Nephron (organoid): ENCODE results near the gene SIM2.
"Not testable (repeated sequence)": the region's sequence is repeated elsewhere in the genome, so short reads cannot be mapped to it uniquely, and the experiment has no call there.

Experiments used
- H3K27ac Mint-ChIP-seq, 3 experiments: 2 replicates each; pipeline ENCODE4 v1.8.0; 2020; ENCODE audit warnings: mixed read lengths in 3 of 3, mild to moderate bottlenecking in 2 of 3, moderate library complexity in 1 of 3
- H3K27me3 Mint-ChIP-seq: 2 replicates; pipeline ENCODE4 v1.8.0; 2021; ENCODE audit warnings: low read depth, mild to moderate bottlenecking, moderate library complexity, mixed read lengths
- H3K36me3 Mint-ChIP-seq: 2 replicates; pipeline ENCODE4 v1.8.0; 2020; ENCODE audit warnings: low read depth, mixed read lengths
- H3K4me1 Mint-ChIP-seq: 2 replicates; pipeline ENCODE4 v1.8.0; 2020; ENCODE audit warnings: mixed read lengths
- H3K4me3 Mint-ChIP-seq, 3 experiments: 2 replicates each; pipeline ENCODE4 v1.8.0; 2020; ENCODE audit warnings: mild to moderate bottlenecking in 3 of 3, mixed read lengths in 3 of 3, moderate library complexity in 2 of 3
- H3K9me3 Mint-ChIP-seq: 2 replicates; pipeline ENCODE4 v1.8.0; 2020; ENCODE audit warnings: mixed read lengths
- CTCF ChIP-seq, 3 experiments: fragments of 200-600 bp; sonication (generic); IDR thresholded peaks; one replicate each; pipeline ENCODE4 v1.5.0; 2021; ENCODE audit warnings: antibody characterized with exemption in 3 of 3; ENCODE audit not compliant: unreplicated experiment in 3 of 3

SIM2 gene

GRCh38 chr21:36668713-36669112 is 30.2 kb upstream of the SIM2 start:
- Mint-ChIP-seq H3K27me3 (peaks cover 71% of the 10 kb centered on the region), H3K4me1 (peaks cover 2% of the 10 kb centered on the region), H3K36me3 (no peaks in the 10 kb centered on the region), H3K9me3 (no peaks in the 10 kb centered on the region), H3K4me3 (no peak overlapping the region), H3K27ac (no peak overlapping the region)
- TF ChIP-seq CTCF (IDR thresholded peaks at IDR 0.05; ENCODE audit: unreplicated experiment in 3 of 3) = no peak

DNA sequence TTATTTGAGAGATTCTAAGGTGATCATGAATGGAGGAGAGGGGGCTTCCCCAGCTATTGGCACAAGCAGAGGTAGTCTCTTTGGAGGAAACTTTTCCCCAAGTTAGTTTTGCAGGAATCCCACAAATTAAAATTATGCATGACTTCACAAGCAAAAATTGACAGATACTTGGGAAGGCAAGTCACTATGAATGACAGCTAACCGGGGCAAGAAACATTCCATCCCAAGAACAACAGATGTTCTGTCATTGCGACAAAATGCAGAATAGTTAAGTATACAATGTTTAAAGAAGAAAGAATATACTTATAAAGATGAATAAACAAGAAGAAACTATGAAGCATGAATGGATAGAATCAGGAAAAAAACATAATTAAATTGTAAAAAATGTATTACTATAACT is 27.1 kb upstream of the SIM2 start:
- no peak for TF ChIP-seq CTCF (IDR thresholded peaks at IDR 0.05; ENCODE audit: unreplicated experiment in 3 of 3)
- Mint-ChIP-seq H3K4me3 (no peak overlapping the region), H3K9me3 (peaks cover 6% of the 10 kb centered on the region), H3K4me1 (no peaks in the 10 kb centered on the region), H3K27ac (no peak overlapping the region), H3K36me3 (no peaks in the 10 kb centered on the region), H3K27me3 (peaks cover 44% of the 10 kb centered on the region)

- not testable (repeated sequence) for H3K9me3 Mint-ChIP-seq, H3K27ac Mint-ChIP-seq, H3K4me1 Mint-ChIP-seq
Measured at GRCh38 chr21:36672296-36672695, 26.6 kb upstream of the SIM2 start.

GRCh38 chr21:36672737-36673136 is 26.2 kb upstream of the SIM2 start:
- TF ChIP-seq CTCF (IDR thresholded peaks at IDR 0.05; ENCODE audit: unreplicated experiment in 3 of 3) = no peak
- Mint-ChIP-seq H3K27me3 (peaks cover 35% of the 10 kb centered on the region), H3K4me1 (no peaks in the 10 kb centered on the region), H3K9me3 (peaks cover 12% of the 10 kb centered on the region), H3K4me3 (no peak overlapping the region), H3K27ac (no peak overlapping the region), H3K36me3 (no peaks in the 10 kb centered on the region)

More at GRCh38 chr21:36672296-36672695, 26.6 kb upstream of the SIM2 start:
- not testable (repeated sequence) for H3K36me3 Mint-ChIP-seq, H3K4me3 Mint-ChIP-seq
- H3K27me3 Mint-ChIP-seq = peaks cover 40% of the 10 kb centered on the region

DNA sequence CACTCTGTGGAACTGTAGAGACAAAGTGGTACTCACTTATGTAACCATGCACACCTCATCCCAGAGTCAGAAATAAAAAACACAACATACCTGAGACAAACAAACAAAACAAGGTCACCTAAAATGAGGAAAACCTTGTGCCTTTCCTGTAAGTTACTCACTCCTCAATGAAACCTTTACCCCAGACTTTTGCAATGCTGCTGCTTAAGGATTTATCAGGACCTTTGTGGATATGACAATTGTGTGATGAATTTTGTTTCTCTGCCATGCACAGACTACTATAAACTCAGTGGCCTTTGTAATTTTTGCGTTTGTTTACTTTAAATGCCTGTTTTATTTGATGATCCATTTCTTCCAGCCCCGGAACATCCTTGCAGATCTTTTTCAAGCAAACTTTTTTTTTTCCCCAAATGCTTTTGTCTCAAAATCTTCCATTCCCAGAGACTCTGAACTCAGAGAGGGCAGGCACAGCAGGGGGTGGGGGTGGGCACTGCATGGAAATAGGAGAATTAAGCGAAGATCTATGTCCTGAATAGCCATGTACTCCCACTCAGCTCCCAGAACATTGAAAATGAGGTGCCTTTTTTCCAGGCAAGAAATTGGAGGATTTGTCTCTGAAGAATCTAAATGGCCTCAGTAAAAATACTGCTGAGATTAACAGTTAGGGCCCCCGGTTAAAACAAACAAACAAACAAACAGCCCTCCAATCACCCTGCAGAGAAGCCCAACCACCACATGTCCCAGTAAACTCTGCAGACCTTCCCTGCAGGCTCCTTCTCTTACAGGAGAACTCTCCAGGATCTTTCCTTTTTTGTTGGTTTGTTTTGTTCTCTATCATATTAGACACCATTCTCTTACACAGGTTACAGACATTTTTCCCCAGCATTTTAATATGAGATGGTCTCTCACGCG is 22.6 kb upstream of the SIM2 start:
- no peaks in the 10 kb centered on the region for H3K4me1 Mint-ChIP-seq
- H3K27me3 Mint-ChIP-seq = peaks cover 20% of the 10 kb centered on the region
- H3K27ac Mint-ChIP-seq = no peak overlapping the region
- TF ChIP-seq CTCF (IDR thresholded peaks at IDR 0.05; ENCODE audit: unreplicated experiment in 3 of 3) = no peak
- peaks cover 8% of the 10 kb centered on the region for H3K36me3 Mint-ChIP-seq
- no peak overlapping the region for H3K4me3 Mint-ChIP-seq
- peaks cover 35% of the 10 kb centered on the region for H3K9me3 Mint-ChIP-seq

DNA sequence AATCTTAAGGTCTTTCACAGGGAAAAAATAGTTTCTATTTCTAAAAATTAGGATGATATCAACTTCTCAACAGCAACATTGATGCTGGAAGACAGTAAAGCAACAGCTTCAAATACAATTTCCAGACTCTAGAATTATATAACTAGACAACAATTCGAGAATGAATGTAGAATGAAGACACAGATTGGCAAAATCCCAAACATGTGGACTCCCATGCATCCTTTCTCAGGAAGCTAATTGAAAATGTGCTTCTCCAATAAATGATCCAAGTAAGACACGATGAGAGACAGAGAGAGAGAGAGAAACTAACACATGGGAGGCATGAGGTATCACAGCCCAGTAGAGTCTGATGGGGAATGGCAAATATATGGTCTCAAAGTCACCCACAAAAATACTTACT is 21.5 kb upstream of the SIM2 start:
- Mint-ChIP-seq H3K4me1 (no peaks in the 10 kb centered on the region), H3K27me3 (peaks cover 21% of the 10 kb centered on the region), H3K27ac (no peak overlapping the region), H3K9me3 (peaks cover 43% of the 10 kb centered on the region), H3K4me3 (no peak overlapping the region), H3K36me3 (peaks cover 14% of the 10 kb centered on the region)
- TF ChIP-seq CTCF (IDR thresholded peaks at IDR 0.05; ENCODE audit: unreplicated experiment in 3 of 3) = no peak
